GM21717 (cell line): ENCODE results near the gene GGA2.
"Not testable (repeated sequence)": the region's sequence is repeated elsewhere in the genome, so short reads cannot be mapped to it uniquely, and the experiment has no call there.

ENCODE experiments used
- ATAC-seq: cut with Tn5 transposase; IDR thresholded peaks from one replicate; pipeline ENCODE4 v1.9.1; 2021; ENCODE audit warnings: mild to moderate bottlenecking, moderate library complexity; ENCODE audit not compliant: unreplicated experiment

Gene GGA2

DNA sequence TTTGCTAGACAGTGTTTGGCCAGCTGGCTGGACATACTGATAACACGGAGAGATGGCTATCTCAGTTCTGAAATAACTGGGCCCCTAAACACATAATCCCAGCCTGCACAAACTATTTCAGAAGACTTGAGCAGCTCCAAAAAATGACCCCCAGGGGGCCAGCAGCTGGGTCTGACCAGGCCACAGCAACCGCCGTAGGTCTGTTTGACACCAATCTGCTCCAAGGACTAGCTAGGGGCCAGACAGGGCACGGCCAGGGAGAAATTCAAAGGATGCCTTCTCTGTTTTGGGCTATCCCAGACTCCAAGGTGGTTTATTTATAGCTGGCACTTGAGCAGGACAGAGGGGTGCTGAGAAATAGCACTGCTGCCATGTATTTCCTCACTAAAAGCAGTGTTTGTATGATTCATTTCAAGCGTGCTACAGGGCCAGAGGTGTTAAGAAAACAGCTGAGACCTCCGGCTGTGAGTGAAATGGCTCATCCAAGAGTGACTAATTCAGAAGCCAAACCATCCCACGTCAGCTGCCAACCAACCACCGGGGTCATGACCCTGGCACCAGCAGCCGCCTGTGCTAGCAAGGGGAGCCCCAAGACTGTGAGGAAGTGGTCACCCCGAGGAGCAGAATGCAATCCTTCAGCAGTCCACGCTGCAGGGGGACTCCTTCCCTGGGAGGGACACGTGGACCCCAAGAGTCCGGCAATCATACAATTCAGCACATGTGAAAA is 5.7 kb downstream of the GGA2 start:
- ATAC-seq = peak; percentile 61

DNA sequence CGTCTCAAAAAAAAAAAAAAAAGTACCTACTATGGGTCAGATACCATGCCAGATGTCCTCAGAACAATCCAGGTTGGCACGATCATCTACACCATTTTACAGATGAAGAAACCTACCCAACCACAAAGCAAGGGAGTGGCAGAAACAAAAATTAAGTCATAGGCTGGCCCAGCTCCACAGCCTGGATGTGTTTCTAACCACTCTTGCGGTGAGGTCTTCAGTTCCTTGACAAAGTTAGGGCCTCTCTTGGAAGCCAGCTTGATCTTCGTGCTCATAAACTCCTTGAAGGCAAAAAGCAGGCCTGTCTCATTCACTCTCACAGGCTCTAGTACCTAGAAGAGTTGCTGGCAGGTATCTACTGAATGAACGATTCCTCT is 6.2 kb downstream of the GGA2 start:
- ATAC-seq = no peak

DNA sequence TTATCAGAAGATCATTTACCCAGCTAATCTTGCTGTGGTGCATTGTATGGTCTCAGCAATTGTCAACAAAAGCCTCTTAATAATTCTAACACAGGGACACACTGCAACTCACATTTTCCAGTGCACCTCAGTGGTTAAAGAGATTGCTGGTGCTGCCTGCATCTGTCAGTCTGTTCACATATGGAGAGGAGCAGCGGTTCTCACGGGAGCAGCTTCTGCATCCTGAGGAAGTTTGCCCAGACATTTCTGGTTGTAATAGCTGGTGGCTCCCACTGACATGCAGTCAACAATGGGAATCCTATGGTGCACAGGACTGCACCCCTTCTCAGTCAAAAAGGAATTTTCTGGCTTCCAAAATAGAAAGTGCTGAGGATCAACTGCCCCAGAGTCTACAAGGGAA is 7.8 kb downstream of the GGA2 start:
- no peak for ATAC-seq

DNA sequence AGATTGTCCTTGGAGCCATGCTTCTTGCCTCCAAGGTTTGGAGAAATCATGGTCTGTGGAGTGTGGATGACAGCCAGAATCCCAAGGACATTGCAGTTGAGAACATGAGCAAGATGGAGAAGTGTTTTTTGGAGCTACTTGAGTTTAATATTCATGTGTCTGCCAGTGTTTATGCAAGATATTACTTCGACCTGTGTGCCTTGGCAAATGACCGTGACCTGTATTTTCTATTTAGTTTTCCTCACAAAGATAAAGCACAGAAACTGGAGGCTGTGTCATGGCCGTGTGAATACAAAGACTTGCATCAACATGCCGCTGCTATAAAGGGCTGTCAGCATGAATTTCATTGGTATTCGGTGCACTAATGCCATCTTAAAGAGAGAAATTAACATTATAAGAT is 9.0 kb downstream of the GGA2 start:
- ATAC-seq = no peak

DNA sequence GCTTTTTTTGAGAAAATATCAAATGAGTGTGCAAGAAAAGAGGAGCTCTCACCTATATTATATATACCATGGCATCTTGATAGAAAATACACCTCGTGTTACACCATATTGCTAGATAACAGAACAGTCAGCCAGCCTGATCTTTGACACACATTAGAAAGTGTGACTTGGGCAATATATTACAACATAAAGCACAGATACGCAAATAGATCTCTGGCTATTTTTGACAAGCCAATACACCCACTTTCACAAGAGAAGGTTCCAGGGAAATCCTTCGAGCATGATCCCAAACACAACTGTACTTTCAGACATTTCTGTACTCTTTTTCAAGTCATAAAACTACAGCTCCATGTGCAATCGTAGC is 9.4 kb downstream of the GGA2 start:
- ATAC-seq = no peak

DNA sequence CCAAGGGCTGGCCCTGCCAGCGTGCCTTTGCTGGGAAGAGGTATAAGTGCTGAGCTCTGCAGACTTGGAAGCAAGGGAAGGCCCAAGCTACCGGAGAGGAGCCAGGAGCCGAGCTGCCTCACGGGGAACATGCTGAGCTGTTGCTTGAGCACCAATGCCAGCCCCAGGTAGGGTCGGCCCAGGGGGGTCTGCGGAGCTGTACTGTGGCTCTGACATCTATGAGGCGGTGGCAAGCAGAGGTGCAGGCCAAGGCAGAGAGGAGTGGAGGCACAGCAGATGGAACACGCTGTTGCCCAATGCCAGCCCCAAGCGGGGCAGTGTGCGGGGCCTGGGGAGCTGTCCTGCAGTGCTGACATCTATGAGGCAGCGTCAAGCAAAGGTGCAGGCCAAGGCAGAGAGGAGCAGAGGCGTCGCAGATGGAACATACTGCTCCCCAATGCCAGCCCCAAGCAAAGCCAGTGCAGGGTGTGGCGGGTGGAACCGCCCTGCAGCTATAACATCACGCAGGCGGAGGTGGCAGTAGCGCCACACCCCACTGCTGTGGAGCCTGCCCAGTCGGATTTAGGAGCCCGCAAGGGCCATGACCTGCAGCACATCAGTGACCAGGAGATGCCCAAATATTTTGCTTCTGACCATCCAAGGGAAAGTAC is 10.0 kb downstream of the GGA2 start:
- ATAC-seq = no peak

DNA sequence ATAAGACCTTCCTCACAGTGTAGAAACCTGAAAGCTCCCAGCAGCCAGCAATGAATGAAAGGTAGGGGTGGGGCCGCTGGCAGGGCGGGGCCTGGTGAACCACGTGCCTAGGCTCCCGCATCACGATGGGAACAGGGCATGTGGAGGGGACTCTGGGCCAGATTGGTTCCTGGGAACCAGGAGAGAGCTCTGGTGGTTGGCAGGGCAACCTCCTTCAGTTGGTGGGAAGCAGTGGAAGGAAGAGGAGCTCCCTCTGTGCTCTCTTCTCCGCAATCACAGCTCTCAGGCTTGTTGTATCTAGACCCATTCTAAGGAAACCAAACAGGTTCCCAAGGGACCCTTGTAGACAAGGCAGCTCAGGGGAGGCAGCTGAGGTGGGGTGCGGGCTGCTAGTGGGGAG is 10.5 kb downstream of the GGA2 start:
- ATAC-seq = no peak

DNA sequence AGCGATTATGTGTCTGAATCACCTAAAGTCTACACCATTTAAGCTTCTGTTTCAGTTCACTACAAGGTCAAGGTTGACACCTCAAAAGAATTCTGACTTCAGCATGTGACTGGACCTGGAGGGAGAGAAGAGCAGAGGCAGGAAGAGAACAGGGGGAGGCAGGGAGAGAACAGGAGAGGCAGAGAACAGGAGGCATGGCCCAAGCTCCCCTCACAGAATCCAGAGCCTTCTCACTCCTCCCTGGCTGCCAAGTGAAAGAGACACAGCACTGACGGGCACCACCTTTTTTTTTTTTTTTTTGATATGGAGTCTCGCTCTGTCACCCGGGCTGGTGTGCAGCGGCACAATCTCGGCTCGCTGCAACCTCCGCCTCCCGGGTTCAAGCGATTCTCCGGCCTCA is 11.4 kb downstream of the GGA2 start:
- no peak for ATAC-seq

DNA sequence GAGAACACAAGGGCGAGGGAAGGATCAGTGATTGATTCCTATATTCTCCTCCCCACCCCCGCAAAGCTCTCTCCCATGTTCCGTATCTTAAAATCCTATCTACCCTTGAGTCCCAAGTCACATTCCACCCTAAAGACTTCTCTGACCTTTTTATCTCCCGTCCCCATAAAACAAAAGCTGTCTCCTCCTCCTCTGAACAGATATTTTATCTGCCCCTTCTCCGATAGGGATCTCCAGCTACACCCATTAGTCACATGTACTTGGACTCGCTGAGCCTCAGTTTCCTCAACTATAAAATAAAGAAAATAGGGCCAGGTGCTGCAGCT is 12.8 kb downstream of the GGA2 start:
- no peak for ATAC-seq

DNA sequence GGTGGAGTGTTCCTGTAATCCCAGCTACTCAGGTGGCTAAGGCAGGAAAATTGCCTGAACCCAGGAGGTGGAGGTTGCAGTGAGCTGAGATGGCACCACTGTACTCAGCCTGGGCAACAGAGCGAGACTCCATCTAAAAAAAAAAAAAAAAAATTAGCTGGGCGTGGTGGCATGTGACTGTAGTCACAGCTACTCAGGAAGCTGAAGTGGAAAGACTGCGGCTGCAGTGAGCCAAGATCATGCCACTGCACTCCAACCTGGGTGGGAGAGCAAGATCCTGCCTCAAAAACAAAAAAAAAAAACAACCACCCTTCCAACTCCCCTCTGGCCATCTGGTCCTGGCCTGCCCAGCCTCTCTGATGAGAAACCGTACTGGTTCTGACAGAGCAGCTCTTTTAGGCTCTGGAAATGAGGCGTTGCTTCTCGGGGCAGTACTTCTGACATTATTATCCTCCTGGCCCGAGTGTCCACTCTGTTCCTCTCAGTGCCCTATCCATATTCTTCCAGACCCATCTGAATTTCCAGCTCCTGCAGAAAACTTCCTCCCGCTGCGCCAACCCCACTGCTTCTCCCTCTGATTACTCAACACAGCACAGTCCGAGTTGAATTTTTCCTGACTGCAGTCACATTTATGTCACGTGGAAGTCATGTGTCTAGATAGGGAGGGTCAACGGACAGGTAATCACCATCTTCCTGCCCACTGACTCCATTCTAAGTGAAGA is 13.3 kb downstream of the GGA2 start:
- ATAC-seq = no peak

DNA sequence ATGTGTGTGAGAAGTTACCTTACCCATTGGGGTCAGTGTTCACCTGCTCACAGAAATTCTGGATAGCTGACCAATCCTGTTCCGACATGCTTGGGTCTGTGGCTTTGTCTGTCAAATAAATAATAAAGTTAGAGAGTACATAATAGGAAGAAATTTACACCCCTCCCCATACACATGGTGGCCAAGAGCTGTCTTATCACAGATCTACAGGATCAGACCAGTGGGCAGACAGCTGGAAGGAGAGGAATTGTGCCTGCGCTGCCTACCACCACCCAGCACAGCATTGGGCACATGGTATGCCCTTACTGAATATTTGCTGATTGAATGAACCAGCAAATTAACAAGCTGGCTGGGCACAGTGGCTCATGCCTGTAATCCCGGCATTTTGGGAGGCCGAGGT is 14.6 kb downstream of the GGA2 start:
- ATAC-seq = no peak

DNA sequence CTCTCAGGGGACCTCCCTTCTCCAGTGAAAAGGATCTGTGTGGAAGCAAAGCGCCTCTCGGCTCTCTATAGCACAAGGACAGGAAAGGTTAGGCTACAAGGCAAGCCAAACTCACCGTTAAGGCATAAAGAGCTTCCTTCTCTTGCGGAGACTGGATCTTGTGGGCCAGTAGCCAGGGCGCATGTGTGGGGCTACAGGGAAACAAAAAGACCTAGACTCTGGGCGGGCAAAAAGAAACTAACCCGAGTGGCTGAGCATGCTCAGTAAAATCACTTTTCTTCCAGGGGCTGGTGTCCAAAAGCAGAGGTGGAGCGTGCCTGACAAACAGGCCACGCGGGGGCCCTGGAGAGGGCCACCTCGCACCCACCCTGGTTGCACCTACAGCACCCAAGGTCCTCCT is 16.1 kb downstream of the GGA2 start:
- ATAC-seq = no peak

DNA sequence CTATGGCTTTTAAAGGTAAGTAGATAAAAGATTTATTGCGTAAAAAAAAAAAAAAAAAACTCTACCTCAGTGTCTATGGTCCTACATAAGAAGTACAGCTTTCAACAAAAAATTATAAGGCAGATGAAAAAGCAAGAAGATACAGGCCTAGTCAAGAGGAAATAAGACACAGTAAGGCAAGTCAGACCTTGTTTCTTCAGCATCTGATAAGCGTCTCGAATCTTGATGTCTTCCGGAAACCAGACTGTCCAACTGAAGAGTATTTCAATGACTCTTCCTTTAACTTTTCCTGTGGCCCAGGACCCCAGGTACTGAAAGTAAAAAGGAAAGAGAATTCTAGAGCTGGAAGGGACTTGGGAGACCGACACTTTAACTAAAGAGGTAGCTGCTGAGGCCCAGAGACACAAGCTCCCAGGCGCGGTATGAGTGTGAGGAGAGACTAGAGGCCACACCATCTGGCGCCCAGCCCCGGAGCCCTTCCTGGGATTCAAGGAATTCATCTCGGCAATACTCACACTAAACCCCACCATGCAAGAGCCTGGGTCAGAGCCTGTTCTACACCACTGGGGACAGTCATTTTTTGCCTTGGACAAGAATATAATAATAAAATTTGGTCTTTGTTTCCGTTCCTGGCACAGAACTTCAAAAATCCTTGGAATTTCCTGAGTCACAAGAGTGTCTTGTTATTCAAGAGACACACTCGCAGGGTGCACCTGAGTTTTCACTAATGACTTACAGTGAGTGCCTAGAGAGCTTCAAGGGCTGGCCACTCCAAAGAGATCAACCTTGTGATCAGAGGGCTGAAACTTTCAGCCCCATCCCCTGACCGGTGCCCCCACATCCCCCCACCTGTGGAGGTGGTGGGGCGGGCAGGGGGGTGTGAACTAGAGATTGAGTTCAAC is 18.6 kb downstream of the GGA2 start:
- ATAC-seq = no peak

DNA sequence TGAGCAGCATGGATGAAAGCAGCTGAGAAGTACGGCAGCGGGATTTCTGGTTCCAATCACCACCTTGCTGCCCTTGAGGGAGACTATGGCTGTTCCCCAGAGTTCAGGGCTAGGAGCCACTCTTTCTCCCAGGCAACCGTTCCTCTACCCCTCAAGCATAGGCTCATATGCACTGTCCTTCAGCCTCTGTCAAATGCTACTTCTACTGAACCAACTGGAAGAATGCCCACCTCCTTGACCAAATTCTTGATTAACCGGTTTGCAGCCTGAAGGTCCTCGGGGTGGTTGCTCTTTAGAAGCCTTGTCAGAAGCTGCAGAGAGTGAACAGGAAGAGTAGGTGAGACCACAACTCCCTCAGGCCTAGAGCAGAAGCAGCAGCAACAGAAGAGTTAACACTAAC is 23.8 kb downstream of the GGA2 start:
- ATAC-seq = no peak

DNA sequence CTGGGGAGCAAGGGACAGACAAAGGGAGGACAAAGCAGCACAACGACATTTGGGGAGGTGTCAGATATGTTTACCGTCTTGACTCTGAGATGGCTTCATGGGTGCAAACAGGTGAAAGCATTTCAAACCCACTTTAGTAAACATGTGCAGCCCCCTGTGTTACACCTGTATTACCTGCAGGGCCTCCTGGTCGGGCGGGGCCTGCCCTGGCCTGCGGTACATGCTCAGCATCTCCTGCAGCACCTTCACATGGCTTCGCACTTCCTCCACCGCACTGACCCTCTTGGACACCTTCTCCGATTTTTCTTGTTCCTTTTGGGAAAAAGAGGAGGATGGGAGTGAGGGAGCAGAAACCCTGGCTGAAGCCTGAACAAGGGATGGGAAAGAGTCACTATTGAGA is 24.5 kb downstream of the GGA2 start:
- no peak for ATAC-seq

DNA sequence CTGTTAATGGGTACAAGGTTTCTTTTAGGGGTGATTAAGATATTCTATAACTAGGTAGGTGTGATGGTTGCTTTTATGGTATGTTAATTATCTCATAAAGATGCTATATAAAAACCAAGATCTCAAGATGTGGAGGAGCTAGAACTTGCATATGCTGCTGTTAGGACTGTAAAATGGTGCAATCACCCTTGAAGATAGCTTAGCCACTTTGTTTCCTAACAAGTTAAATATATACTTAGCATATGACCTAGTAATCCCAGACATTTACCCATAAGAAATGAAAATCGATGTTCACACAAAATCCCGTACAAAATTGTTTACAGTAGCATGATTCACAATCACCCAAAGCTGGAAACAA is 25.1 kb downstream of the GGA2 start:
- ATAC-seq = no peak

DNA sequence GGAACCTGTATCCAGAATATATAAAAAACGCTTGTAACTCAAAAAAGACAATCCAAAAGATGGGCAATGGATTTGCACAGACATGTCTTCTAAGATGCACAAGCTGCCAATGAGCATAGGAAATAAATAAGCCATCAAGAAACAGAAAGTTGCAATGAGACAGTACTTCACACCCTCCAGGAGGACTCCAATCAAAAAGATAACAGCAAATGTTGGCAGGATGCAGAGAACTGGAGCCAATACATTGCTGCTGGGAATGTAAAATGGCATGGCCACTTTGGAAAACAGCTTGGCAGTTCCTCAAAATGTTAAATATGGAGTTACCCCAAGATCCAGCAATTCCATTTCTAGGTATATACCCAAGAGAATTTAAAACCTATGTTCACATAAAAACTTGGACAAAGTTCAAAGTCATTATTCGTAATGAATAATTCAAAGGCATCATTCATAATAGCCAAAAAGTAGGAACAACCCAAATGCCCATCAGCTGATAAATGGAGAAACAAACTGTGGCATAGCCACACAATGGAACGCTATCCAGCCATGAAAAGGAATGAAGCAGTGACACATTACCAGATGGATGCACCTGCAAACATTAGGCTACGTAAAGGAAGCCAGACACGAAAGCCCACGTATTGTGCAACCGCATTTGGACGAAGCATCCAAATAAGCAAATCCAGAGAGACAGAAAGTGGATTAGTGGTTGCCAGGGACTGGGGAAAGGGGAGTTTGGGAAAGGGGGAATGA is 25.6 kb downstream of the GGA2 start:
- no peak for ATAC-seq

DNA sequence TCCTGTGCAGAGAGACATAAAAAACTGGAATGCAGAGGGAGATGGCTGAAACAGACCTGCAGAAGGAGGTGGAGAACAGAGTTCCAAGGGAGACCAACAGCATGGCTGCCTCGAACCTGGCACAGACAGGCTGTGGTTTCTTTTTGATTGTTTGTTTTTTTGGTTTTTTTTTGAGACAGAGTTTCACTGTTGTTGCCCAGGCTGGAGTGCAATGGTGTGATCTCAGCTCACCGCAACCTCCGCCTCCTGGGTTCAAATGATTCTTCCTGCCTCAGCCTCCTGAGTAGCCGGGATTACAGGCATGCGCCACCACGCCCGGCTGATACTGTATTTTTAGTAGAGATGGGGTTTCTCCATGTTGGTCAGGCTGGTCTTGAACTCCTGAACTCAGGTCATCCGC is 26.8 kb downstream of the GGA2 start:
- ATAC-seq = not testable (repeated sequence)

DNA sequence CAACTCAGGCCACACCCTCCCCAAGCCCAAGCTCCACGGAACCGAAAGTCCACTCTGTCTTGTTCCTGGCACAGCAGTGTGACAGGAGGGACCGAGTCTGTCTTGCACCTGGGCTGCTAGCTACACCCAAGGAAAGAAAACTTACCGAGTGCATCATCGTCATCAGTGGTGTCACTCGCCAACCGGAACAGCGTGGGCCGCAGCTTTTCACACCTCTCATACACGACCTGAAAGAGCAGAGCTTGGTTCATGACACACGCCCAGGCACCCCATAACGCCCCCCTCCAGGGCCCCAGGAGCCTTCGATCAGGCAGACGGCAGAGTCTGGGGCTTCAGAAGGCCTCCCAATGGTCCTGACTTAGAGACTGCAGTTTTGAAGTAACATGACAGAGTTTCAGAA is 27.5 kb downstream of the GGA2 start:
- ATAC-seq = no peak

DNA sequence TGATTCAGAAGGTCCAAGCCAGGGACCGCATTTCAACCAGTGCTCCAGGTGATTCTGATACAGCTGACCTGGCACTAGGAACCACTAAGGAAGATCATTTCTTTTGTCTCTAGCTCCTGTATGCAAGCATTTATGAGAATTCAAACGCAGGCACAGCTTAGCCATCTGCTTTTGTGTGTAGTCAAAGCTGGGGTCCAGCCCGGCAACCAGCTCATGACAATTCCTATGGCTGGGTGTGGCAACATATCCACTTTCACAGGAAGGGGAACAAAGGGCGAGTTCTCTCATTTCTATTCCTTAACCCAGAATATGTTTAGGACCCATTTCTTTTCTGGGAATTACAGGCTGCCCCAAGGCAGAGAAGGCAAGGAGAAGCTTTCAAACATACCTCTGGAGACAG is 30.0 kb downstream of the GGA2 start:
- no peak for ATAC-seq

DNA sequence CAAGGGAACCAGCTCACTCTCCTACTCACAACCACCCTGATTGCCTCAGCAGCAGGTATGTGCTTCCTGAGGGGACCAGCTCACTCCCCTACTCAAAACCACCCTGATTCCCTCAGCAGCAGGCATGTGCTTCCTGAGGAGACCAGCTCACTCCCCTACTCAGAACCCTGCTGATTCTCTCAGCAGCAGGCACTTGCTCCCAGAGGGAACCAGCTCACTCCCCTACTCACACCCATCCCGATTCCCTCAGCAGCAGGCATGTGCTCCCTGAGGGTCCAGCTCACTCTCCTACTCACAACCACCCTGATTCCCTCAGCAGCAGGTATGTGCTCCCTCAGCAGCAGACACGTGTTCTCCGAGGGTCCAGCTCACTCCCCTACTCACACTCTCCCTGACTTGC is 31.2 kb downstream of the GGA2 start:
- ATAC-seq = no peak
